Vein endothelial cell (primary cell): ENCODE data around the gene RBM10. TPM values are rescaled to one million over a fixed set of nuclear protein-coding genes. Genes with fewer than 3 reads are reported as not detected.

ENCODE experiments used
- small RNA-seq: library from RNA; depleted of rRNA; stranded (forward); fragments of <200 nt; gene quantifications from one replicate; pipeline ENCODE3, GENCODE V24; 2012
- total RNA-seq: library from RNA; depleted of rRNA; stranded (reverse); fragments of >200 nt; gene quantifications from 2 replicates; pipeline ENCODE4 v1.2.3, GENCODE V29; 2012

Gene RBM10
- total RNA-seq, result 50.0 and 67.3 TPM in 2 replicates

GRCh38 chrX:47144626-47145394, at the start of gene RBM10, which contains the start of gene NDUFB11:
RBM10 (plus strand) TSS chrX:47145221; CDS start chrX:47147482, 2,261 bp downstream.
NDUFB11 (minus strand) TSS chrX:47144702; CDS start chrX:47144679, 23 bp downstream.

GRCh38 chrX:47193475-47194193, 48.6 kb downstream of the RBM10 start, which contains the start of gene UBA1:
UBA1 (plus strand) TSS chrX:47193829; CDS start chrX:47198803, 4,974 bp downstream.

GRCh38 chrX:47218280-47218919, 73.4 kb downstream of the RBM10 start, which contains the start of gene CDK16:
CDK16 (plus strand) TSS chrX:47218681; CDS start chrX:47223558, 4,877 bp downstream.

GRCh38 chrX:47232803-47233332, 87.8 kb downstream of the RBM10 start, which contains the start of gene USP11:
USP11 (plus strand) TSS chrX:47233009; CDS start chrX:47233044, 35 bp downstream.

Small RNA genes within 50 kb of the gene (small RNA-seq; reads per million reads assigned to genes)
- gene RNU12-2P, result 0.34 reads per million, percentile 14 among the genes with 10 or more reads in this experiment

Other genes starting within 250 kb of the RBM10 start
- gene JADE3, start 232.8 kb upstream of the RBM10 start, total RNA-seq, result 12.4 and 14.2 TPM in 2 replicates
- gene RGN, start 66.8 kb upstream of the RBM10 start, total RNA-seq, result 0.33 and 0.57 TPM in 2 replicates
- 45.4 and 54.9 TPM in 2 replicates for gene NDUFB11, start 519 bp upstream of the RBM10 start, total RNA-seq
- gene UBA1, start 48.6 kb downstream of the RBM10 start, total RNA-seq, result 198 and 215 TPM in 2 replicates
- gene CDK16, start 73.5 kb downstream of the RBM10 start, total RNA-seq, result 99.8 and 126 TPM in 2 replicates
- 21.7 and 33.0 TPM in 2 replicates for gene USP11, start 87.8 kb downstream of the RBM10 start, total RNA-seq
- under 0.01 TPM in 1 of 2 replicates, not detected in the other for gene ZNF157, start 225.4 kb downstream of the RBM10 start, total RNA-seq